Measurements from ENCODE around the gene STAT5A. TPM values are rescaled to one million over a fixed set of nuclear protein-coding genes. Genes with fewer than 3 reads are reported as not detected.
A peak's percentile ranks its signal among the peaks of the same experiment; 100 is the strongest.

Gene STAT5A
- total and polyA plus RNA-seq, 9 of the 15 experiments (the other 6 are each of a cell fraction or from before 2014, with no cell fraction given) = 79.9 to 415 (median 196) TPM

DNA sequence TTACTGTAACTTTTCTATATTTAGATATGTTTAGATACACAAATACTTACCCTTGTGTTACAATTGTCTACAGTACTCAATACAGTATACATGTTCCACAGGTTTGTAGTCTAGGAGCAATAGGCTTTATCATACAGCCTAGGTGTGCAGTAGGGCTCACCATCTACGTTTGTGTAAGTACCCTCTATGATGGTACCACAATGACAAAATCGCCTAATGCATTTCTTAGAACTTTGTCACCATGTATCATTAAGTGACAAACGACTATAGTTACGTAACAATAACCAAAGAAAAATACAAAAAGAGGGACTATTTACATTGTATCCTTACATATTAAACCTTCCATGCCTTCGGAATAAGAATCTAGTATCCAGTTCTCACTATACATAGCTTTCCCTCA is 20.1 kb upstream of the STAT5A start (continued):
- TF ChIP-seq, protein P1, sequence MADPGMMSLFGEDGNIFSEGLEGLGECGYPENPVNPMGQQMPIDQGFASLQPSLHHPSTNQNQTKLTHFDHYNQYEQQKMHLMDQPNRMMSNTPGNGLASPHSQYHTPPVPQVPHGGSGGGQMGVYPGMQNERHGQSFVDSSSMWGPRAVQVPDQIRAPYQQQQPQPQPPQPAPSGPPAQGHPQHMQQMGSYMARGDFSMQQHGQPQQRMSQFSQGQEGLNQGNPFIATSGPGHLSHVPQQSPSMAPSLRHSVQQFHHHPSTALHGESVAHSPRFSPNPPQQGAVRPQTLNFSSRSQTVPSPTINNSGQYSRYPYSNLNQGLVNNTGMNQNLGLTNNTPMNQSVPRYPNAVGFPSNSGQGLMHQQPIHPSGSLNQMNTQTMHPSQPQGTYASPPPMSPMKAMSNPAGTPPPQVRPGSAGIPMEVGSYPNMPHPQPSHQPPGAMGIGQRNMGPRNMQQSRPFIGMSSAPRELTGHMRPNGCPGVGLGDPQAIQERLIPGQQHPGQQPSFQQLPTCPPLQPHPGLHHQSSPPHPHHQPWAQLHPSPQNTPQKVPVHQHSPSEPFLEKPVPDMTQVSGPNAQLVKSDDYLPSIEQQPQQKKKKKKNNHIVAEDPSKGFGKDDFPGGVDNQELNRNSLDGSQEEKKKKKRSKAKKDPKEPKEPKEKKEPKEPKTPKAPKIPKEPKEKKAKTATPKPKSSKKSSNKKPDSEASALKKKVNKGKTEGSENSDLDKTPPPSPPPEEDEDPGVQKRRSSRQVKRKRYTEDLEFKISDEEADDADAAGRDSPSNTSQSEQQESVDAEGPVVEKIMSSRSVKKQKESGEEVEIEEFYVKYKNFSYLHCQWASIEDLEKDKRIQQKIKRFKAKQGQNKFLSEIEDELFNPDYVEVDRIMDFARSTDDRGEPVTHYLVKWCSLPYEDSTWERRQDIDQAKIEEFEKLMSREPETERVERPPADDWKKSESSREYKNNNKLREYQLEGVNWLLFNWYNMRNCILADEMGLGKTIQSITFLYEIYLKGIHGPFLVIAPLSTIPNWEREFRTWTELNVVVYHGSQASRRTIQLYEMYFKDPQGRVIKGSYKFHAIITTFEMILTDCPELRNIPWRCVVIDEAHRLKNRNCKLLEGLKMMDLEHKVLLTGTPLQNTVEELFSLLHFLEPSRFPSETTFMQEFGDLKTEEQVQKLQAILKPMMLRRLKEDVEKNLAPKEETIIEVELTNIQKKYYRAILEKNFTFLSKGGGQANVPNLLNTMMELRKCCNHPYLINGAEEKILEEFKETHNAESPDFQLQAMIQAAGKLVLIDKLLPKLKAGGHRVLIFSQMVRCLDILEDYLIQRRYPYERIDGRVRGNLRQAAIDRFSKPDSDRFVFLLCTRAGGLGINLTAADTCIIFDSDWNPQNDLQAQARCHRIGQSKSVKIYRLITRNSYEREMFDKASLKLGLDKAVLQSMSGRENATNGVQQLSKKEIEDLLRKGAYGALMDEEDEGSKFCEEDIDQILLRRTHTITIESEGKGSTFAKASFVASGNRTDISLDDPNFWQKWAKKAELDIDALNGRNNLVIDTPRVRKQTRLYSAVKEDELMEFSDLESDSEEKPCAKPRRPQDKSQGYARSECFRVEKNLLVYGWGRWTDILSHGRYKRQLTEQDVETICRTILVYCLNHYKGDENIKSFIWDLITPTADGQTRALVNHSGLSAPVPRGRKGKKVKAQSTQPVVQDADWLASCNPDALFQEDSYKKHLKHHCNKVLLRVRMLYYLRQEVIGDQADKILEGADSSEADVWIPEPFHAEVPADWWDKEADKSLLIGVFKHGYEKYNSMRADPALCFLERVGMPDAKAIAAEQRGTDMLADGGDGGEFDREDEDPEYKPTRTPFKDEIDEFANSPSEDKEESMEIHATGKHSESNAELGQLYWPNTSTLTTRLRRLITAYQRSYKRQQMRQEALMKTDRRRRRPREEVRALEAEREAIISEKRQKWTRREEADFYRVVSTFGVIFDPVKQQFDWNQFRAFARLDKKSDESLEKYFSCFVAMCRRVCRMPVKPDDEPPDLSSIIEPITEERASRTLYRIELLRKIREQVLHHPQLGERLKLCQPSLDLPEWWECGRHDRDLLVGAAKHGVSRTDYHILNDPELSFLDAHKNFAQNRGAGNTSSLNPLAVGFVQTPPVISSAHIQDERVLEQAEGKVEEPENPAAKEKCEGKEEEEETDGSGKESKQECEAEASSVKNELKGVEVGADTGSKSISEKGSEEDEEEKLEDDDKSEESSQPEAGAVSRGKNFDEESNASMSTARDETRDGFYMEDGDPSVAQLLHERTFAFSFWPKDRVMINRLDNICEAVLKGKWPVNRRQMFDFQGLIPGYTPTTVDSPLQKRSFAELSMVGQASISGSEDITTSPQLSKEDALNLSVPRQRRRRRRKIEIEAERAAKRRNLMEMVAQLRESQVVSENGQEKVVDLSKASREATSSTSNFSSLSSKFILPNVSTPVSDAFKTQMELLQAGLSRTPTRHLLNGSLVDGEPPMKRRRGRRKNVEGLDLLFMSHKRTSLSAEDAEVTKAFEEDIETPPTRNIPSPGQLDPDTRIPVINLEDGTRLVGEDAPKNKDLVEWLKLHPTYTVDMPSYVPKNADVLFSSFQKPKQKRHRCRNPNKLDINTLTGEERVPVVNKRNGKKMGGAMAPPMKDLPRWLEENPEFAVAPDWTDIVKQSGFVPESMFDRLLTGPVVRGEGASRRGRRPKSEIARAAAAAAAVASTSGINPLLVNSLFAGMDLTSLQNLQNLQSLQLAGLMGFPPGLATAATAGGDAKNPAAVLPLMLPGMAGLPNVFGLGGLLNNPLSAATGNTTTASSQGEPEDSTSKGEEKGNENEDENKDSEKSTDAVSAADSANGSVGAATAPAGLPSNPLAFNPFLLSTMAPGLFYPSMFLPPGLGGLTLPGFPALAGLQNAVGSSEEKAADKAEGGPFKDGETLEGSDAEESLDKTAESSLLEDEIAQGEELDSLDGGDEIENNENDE (IDR thresholded peaks at IDR 0.05; ENCODE audit: low read depth, low read length) = no peak
- TF ChIP-seq MTA3 (IDR thresholded peaks at IDR 0.05; ENCODE audit: borderline replicate concordance) (no peak), SUPT5H (IDR thresholded peaks at IDR 0.05) (no peak), CTBP1 (IDR thresholded peaks at IDR 0.05; ENCODE audit: borderline replicate concordance) (no peak), NFE2L1 (tag; IDR thresholded peaks at IDR 0.05; ENCODE audit: borderline replicate concordance, low read depth) (no peak), HDAC2 (IDR thresholded peaks at IDR 0.05) (no peak), SMARCB1 (IDR thresholded peaks at IDR 0.05; ENCODE audit: insufficient read length, low read depth) (no peak), ZNF764 (CRISPR knock-in tag; IDR thresholded peaks at IDR 0.05; ENCODE audit: low read depth) (no peak), TCF7L2 (IDR thresholded peaks at IDR 0.05; ENCODE audit: low read depth, low read length) (no peak), PML (IDR thresholded peaks at IDR 0.05; ENCODE audit: low read length) (0 out of 2 replicates have a peak, but pooled peaks have one; percentile 8), RFX1 (IDR thresholded peaks at IDR 0.05) (no peak)

Data from K562 (cell line).